Stimulated activated naive CD8-positive, alpha-beta T cell treated with anti-CD3 and anti-CD28 coated beads, Interleukin-15, amount 100 ng/mL, for 72 hours (primary cell): Measurements from ENCODE around the gene ALPI.
"Not testable (repeated sequence)": the region's sequence is repeated elsewhere in the genome, so short reads cannot be mapped to it uniquely, and the experiment has no call there.

Experiments used
- ATAC-seq: fragments of 150-1000 bp; cut with Tn5 transposase; 2 replicates; pipeline ENCODE4 v1.10.0; 2021; ENCODE audit warnings: mild to moderate bottlenecking, moderate library complexity
- DNase-seq, 2 donors: peaks; one replicate each; pipeline ENCODE4 v3.0.0; 2021 to 2022
- H3K27ac Mint-ChIP-seq, 2 donors: one replicate each; pipeline ENCODE4 v1.8.0; 2022; ENCODE audit warnings: mild to moderate bottlenecking in 2 of 2, mixed read lengths in 2 of 2, moderate library complexity in 2 of 2
- H3K27me3 Mint-ChIP-seq: one replicate; pipeline ENCODE4 v1.8.0; 2022; ENCODE audit warnings: mixed read lengths
- H3K4me1 Mint-ChIP-seq: one replicate; pipeline ENCODE4 v1.8.0; 2022; ENCODE audit warnings: mild to moderate bottlenecking, mixed read lengths
- H3K4me3 Mint-ChIP-seq, 2 donors: one replicate each; pipeline ENCODE4 v1.8.0; 2022; ENCODE audit warnings: mild to moderate bottlenecking in 2 of 2, mixed read lengths in 2 of 2, moderate library complexity in 1 of 2
- H3K9me3 Mint-ChIP-seq, 2 donors: one replicate each; pipeline ENCODE4 v1.8.0; 2022; ENCODE audit warnings: mixed read lengths in 2 of 2

Gene ALPI

GRCh38 chr2:232444409-232445148 is 11.4 kb upstream of the ALPI start:
- Mint-ChIP-seq H3K4me1 (peaks cover 39% of the 10 kb centered on the region), H3K27ac (no peak overlapping the region), H3K9me3 (no peaks in the 10 kb centered on the region), H3K4me3 (no peak overlapping the region), H3K27me3 (peaks cover 8% of the 10 kb centered on the region)
- ATAC-seq = peak; percentile 63
- peak; percentile 68 to 70 for DNase-seq

- not testable (repeated sequence) for H3K9me3 Mint-ChIP-seq, H3K4me3 Mint-ChIP-seq, H3K27ac Mint-ChIP-seq, ATAC-seq, DNase-seq, H3K27me3 Mint-ChIP-seq
- H3K4me1 Mint-ChIP-seq = peaks cover 38% of the 10 kb centered on the region
Observed at GRCh38 chr2:232445149-232445885, 10.6 kb upstream of the ALPI start.

GRCh38 chr2:232446266-232446777 is 9.6 kb upstream of the ALPI start:
- not testable (repeated sequence) for DNase-seq, H3K27me3 Mint-ChIP-seq, H3K4me3 Mint-ChIP-seq, H3K27ac Mint-ChIP-seq, H3K9me3 Mint-ChIP-seq
- peak; percentile 45 for ATAC-seq
- peaks cover 34% of the 10 kb centered on the region for H3K4me1 Mint-ChIP-seq

- ATAC-seq (no peak), DNase-seq (no peak)
- H3K9me3 Mint-ChIP-seq = no peaks in the 10 kb centered on the region
- no peak overlapping the region for H3K4me3 Mint-ChIP-seq
- H3K4me1 Mint-ChIP-seq = peaks cover 34% of the 10 kb centered on the region
- H3K27me3 Mint-ChIP-seq = no peaks in the 10 kb centered on the region
- H3K27ac Mint-ChIP-seq = peak overlapping the region in 1 of 2 donors; percentile 38
Observed at GRCh38 chr2:232447091-232447620, 8.8 kb upstream of the ALPI start.

- Mint-ChIP-seq H3K4me1 (peaks cover 34% of the 10 kb centered on the region), H3K9me3 (no peaks in the 10 kb centered on the region), H3K4me3 (no peak overlapping the region), H3K27me3 (peaks cover 1% of the 10 kb centered on the region), H3K27ac (no peak overlapping the region)
- ATAC-seq = no peak
- no peak for DNase-seq
Observed at GRCh38 chr2:232447638-232448303, 8.2 kb upstream of the ALPI start.

GRCh38 chr2:232448304-232448690 is 7.7 kb upstream of the ALPI start:
- Mint-ChIP-seq H3K4me1 (peaks cover 34% of the 10 kb centered on the region), H3K27ac (no peak overlapping the region), H3K4me3 (no peak overlapping the region), H3K9me3 (no peaks in the 10 kb centered on the region), H3K27me3 (peaks cover 6% of the 10 kb centered on the region)
- DNase-seq (no peak), ATAC-seq (no peak)

- Mint-ChIP-seq H3K4me1 (peaks cover 26% of the 10 kb centered on the region), H3K4me3 (no peak overlapping the region), H3K27ac (peak overlapping the region; percentile 55 to 77), H3K9me3 (no peaks in the 10 kb centered on the region), H3K27me3 (peaks cover 11% of the 10 kb centered on the region)
- ATAC-seq (no peak), DNase-seq (no peak)
Observed at GRCh38 chr2:232449964-232450363, 6.0 kb upstream of the ALPI start.

- peaks cover 25% of the 10 kb centered on the region for H3K27me3 Mint-ChIP-seq
- H3K9me3 Mint-ChIP-seq, DNase-seq, H3K4me3 Mint-ChIP-seq, ATAC-seq, H3K27ac Mint-ChIP-seq: not testable (repeated sequence)
- peaks cover 26% of the 10 kb centered on the region for H3K4me1 Mint-ChIP-seq
Observed at GRCh38 chr2:232451645-232452044, 4.3 kb upstream of the ALPI start.

DNA sequence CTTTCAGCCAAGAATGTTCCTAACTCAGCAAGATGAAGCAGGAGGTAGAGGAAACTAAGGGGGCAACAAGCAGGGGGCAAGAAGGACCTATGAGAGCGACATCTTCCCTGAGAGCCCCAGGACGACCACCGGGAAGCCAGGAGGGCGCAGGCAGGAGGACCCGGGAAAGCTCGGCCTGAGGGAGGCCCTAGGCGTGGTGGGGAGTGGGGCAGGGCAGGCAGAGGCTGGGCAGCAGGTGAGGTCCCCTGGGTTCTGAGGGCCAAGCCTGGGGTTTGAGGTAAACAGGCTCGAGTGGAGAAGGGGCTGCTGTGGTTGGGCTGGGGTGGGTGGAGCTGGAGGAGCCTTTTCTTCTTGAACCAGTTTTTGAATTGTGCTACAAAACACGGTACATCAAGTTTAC is 1.3 kb upstream of the ALPI start:
- ATAC-seq = no peak
- Mint-ChIP-seq H3K9me3 (no peaks in the 10 kb centered on the region), H3K27ac (no peak overlapping the region), H3K4me1 (peaks cover 6% of the 10 kb centered on the region), H3K4me3 (no peak overlapping the region), H3K27me3 (peaks cover 52% of the 10 kb centered on the region)
- DNase-seq = no peak

GRCh38 chr2:232456296-232457120 is 555 bp downstream of the ALPI start:
- peaks cover 60% of the 10 kb centered on the region for H3K27me3 Mint-ChIP-seq
- ATAC-seq (no peak), DNase-seq (no peak)
- no peak overlapping the region for H3K4me3 Mint-ChIP-seq
- no peaks in the 10 kb centered on the region for H3K4me1 Mint-ChIP-seq
- H3K27ac Mint-ChIP-seq = peak overlapping the region in 1 of 2 donors; percentile 88
- no peaks in the 10 kb centered on the region for H3K9me3 Mint-ChIP-seq

DNA sequence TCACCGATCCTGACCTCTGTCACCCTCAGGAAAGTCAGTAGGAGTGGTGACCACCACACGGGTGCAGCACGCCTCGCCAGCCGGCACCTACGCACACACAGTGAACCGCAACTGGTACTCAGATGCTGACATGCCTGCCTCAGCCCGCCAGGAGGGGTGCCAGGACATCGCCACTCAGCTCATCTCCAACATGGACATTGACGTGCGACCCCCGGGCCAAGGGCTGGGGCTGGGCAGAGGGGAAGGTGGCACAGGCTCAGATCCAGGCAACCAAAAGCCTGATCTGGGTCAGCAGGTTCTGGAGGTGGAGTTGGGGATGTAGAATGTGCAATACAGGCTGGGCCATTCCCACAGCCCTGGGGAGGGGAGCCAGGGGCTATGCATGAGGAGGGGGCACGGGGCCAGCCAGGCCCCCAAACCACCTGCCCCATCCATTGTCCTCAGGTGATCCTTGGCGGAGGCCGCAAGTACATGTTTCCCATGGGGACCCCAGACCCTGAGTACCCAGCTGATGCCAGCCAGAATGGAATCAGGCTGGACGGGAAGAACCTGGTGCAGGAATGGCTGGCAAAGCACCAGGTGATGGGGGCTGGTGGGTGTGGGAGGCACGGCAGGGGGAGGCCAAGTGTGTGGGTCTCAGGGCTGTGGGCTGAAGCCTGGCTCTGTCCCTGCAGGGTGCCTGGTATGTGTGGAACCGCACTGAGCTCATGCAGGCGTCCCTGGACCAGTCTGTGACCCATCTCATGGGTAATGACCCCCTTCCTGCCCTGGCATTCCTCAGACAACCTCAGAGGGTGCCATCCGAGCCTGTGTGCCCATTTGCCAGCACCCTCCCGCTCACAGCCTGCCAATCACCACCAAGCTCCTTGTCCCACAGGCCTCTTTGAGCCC is 1.4 kb downstream of the ALPI start:
- Mint-ChIP-seq H3K9me3 (no peaks in the 10 kb centered on the region), H3K27me3 (peaks cover 60% of the 10 kb centered on the region), H3K4me1 (no peaks in the 10 kb centered on the region), H3K27ac (no peak overlapping the region), H3K4me3 (no peak overlapping the region)
- DNase-seq (no peak), ATAC-seq (no peak)

GRCh38 chr2:232458051-232458660 is 2.2 kb downstream of the ALPI start:
- Mint-ChIP-seq H3K4me3 (no peak overlapping the region), H3K4me1 (no peaks in the 10 kb centered on the region), H3K27me3 (peaks cover 55% of the 10 kb centered on the region), H3K27ac (peak overlapping the region in 1 of 2 donors; percentile 63), H3K9me3 (no peaks in the 10 kb centered on the region)
- ATAC-seq (no peak), DNase-seq (no peak)

DNA sequence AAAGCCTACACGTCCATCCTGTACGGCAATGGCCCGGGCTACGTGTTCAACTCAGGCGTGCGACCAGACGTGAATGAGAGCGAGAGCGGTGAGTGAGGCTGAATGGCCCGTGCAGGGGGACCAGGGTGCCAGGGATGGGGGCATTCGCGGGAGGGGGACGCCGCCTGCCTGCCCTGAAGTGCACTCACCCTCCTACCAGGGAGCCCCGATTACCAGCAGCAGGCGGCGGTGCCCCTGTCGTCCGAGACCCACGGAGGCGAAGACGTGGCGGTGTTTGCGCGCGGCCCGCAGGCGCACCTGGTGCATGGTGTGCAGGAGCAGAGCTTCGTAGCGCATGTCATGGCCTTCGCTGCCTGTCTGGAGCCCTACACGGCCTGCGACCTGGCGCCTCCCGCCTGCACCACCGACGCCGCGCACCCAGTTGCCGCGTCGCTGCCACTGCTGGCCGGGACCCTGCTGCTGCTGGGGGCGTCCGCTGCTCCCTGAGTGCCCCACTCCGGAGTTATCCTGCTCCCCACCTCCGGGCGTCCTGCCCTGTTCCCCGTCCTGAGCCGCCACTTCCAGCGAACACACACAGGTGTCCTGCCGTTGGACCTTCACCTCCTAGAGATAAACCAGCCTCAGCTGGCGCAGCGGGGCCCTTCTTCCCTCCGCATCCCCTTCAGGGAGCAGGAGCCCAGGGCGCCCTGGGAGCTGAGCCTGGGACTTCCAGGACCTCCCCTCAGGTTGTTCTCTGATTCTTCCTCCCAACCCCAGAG is 2.9 kb downstream of the ALPI start:
- H3K27ac Mint-ChIP-seq = peak overlapping the region in 1 of 2 donors; percentile 63
- H3K4me1 Mint-ChIP-seq = no peaks in the 10 kb centered on the region
- no peaks in the 10 kb centered on the region for H3K9me3 Mint-ChIP-seq
- DNase-seq (no peak), ATAC-seq (no peak)
- no peak overlapping the region for H3K4me3 Mint-ChIP-seq
- peaks cover 48% of the 10 kb centered on the region for H3K27me3 Mint-ChIP-seq
